DOHH2 (cell line): ENCODE data around the gene C2orf76.

Experiments
- EZH2phosphoT487 ChIP-seq: fragments of 200-600 bp; sonication (generic); IDR thresholded peaks from 2 replicates; pipeline ENCODE4 v1.6.1; 2017; ENCODE audit warnings: borderline replicate concordance, mild to moderate bottlenecking, antibody characterized with exemption, low read length, moderate library complexity, mixed read lengths
- TF ChIP-seq, protein P1 (sequence below): fragments of 200-600 bp; sonication (generic); IDR thresholded peaks from one replicate; pipeline ENCODE4 v1.5.1; 2014; ENCODE audit warnings: antibody characterized with exemption, mild to moderate bottlenecking, low read depth, low read length; ENCODE audit not compliant: poor library complexity, severe bottlenecking

DNA sequence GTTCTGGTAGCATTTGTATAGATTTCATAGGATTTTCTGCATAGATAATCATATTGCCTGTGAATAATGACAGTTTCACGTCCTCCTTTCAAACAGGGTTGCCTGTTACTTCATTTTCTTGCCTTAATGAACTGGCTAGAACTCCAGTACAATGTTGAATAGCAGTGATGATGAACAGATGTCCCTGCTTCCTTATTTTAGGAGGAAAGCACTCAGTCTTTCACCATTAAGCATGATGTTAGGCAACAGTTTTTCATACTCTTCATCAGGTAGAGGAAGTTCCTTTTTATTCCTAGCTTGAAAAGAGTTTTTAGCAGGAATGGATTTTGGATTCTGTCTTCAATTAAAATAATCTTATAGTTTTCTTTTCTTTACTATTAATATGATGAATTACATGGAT, 39.7 kb downstream of the C2orf76 start:
- TF ChIP-seq, protein P1, sequence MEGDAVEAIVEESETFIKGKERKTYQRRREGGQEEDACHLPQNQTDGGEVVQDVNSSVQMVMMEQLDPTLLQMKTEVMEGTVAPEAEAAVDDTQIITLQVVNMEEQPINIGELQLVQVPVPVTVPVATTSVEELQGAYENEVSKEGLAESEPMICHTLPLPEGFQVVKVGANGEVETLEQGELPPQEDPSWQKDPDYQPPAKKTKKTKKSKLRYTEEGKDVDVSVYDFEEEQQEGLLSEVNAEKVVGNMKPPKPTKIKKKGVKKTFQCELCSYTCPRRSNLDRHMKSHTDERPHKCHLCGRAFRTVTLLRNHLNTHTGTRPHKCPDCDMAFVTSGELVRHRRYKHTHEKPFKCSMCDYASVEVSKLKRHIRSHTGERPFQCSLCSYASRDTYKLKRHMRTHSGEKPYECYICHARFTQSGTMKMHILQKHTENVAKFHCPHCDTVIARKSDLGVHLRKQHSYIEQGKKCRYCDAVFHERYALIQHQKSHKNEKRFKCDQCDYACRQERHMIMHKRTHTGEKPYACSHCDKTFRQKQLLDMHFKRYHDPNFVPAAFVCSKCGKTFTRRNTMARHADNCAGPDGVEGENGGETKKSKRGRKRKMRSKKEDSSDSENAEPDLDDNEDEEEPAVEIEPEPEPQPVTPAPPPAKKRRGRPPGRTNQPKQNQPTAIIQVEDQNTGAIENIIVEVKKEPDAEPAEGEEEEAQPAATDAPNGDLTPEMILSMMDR = no peak
- TF ChIP-seq EZH2phosphoT487 = no peak
